HFFc6 (cell line): ENCODE measurements around the gene MNAT1. TPM values are rescaled to one million over a fixed set of nuclear protein-coding genes. Genes with fewer than 3 reads are reported as not detected.

Experiments
- DNase-seq: peaks from one replicate; pipeline ENCODE4 v3.0.0-alpha.2; 2018
- H3K27ac Mint-ChIP-seq: 2 replicates; pipeline ENCODE4 v1.8.0; 2020; ENCODE audit warnings: mild to moderate bottlenecking, mixed read lengths
- H3K27me3 Mint-ChIP-seq: 2 replicates; pipeline ENCODE4 v1.8.0; 2021; ENCODE audit warnings: mild to moderate bottlenecking, moderate library complexity, mixed read lengths; ENCODE audit not compliant: insufficient read depth
- H3K36me3 Mint-ChIP-seq: 2 replicates; pipeline ENCODE4 v1.8.0; 2021; ENCODE audit warnings: low read depth, mixed read lengths
- H3K4me1 Mint-ChIP-seq: 2 replicates; pipeline ENCODE4 v1.8.0; 2020; ENCODE audit warnings: low read depth, mixed read lengths
- H3K4me3 Mint-ChIP-seq: 2 replicates; pipeline ENCODE4 v1.8.0; 2020; ENCODE audit warnings: mild to moderate bottlenecking, moderate library complexity, mixed read lengths
- H3K9me3 Mint-ChIP-seq: 2 replicates; pipeline ENCODE4 v1.8.0; 2020; ENCODE audit warnings: mild to moderate bottlenecking, mixed read lengths
- CTCF ChIP-seq: fragments of 200-600 bp; sonication (generic); IDR thresholded peaks from 2 replicates; pipeline ENCODE4 v1.5.0; 2021; ENCODE audit warnings: antibody characterized with exemption, mild to moderate bottlenecking
- total RNA-seq, 6 experiments: library from RNA; stranded (reverse); fragmentation: NEBNext Ultra II Directional; extraction: Animal tissue kit (Norgen Biotek cat#: 25700); gene quantifications; 2 replicates in 1 of 6; 3 replicates in 5 of 6; pipeline ENCODE4 v1.2.3, GENCODE V29; 2021

MNAT1 gene
- total RNA-seq, 6 experiments from 2014 or later, result 55.8 to 69.4 (median 58.7) TPM

GRCh38 chr14:60789656-60790055 lies 55.1 kb downstream of the MNAT1 start:
- peaks cover 8% of the 10 kb centered on the region for H3K36me3 Mint-ChIP-seq
- peaks cover 15% of the 10 kb centered on the region; the same call in 1 of the 2 replicates for H3K4me1 Mint-ChIP-seq
- no peaks in the 10 kb centered on the region for H3K9me3 Mint-ChIP-seq
- no peaks in the 10 kb centered on the region; the same call in 1 of the 2 replicates for H3K27me3 Mint-ChIP-seq
- TF ChIP-seq CTCF, result no peak
- no peak overlapping the region for H3K27ac Mint-ChIP-seq
- no peak overlapping the region for H3K4me3 Mint-ChIP-seq
- DNase-seq, result no peak

- TF ChIP-seq CTCF, result no peak
- Mint-ChIP-seq H3K4me1 (peaks cover 15% of the 10 kb centered on the region; the same call in 1 of the 2 replicates), H3K9me3 (no peaks in the 10 kb centered on the region)
Observed at GRCh38 chr14:60790850-60791249, 56.3 kb downstream of the MNAT1 start.

GRCh38 chr14:60796434-60796833 lies 61.9 kb downstream of the MNAT1 start:
- Mint-ChIP-seq H3K27ac (no peak overlapping the region), H3K36me3 (peaks cover 23% of the 10 kb centered on the region), H3K9me3 (no peaks in the 10 kb centered on the region), H3K27me3 (no peaks in the 10 kb centered on the region), H3K4me3 (no peak overlapping the region), H3K4me1 (peaks cover 2% of the 10 kb centered on the region; the same call in 1 of the 2 replicates)
- no peak for TF ChIP-seq CTCF
- no peak for DNase-seq

More at GRCh38 chr14:60790850-60791249, 56.3 kb downstream of the MNAT1 start:
- H3K27ac Mint-ChIP-seq, result no peak overlapping the region
- H3K4me3 Mint-ChIP-seq, result no peak overlapping the region
- H3K27me3 Mint-ChIP-seq, result no peaks in the 10 kb centered on the region; the same call in 1 of the 2 replicates
- DNase-seq, result no peak
- peaks cover 8% of the 10 kb centered on the region for H3K36me3 Mint-ChIP-seq

- no peak for TF ChIP-seq CTCF
- Mint-ChIP-seq H3K36me3 (peaks cover 33% of the 10 kb centered on the region), H3K4me1 (peaks cover 5% of the 10 kb centered on the region), H3K27ac (no peak overlapping the region), H3K4me3 (no peak overlapping the region), H3K27me3 (no peaks in the 10 kb centered on the region), H3K9me3 (no peaks in the 10 kb centered on the region)
- no peak for DNase-seq
Observed at GRCh38 chr14:60800409-60800808, 65.8 kb downstream of the MNAT1 start.

GRCh38 chr14:60803871-60804270 lies 69.3 kb downstream of the MNAT1 start:
- no peak overlapping the region for H3K27ac Mint-ChIP-seq
- H3K36me3 Mint-ChIP-seq, result peaks cover 36% of the 10 kb centered on the region
- H3K9me3 Mint-ChIP-seq, result no peaks in the 10 kb centered on the region
- H3K4me1 Mint-ChIP-seq, result peaks cover 38% of the 10 kb centered on the region
- no peak for DNase-seq
- no peak overlapping the region for H3K4me3 Mint-ChIP-seq
- H3K27me3 Mint-ChIP-seq, result no peaks in the 10 kb centered on the region; the same call in 1 of the 2 replicates
- no peak for TF ChIP-seq CTCF
